GF-D8 (cell line): Measurements from ENCODE around the gene CCDC180.
A peak's percentile ranks its signal among the peaks of the same experiment; 100 is the strongest.
"Not testable (repeated sequence)": the region's sequence is repeated elsewhere in the genome, so short reads cannot be mapped to it uniquely, and the experiment has no call there.

Source experiments
- DNase-seq: peaks from one replicate; lab custom pipeline; 2025; lab: John Stamatoyannopoulos, UW

CCDC180 gene

DNA sequence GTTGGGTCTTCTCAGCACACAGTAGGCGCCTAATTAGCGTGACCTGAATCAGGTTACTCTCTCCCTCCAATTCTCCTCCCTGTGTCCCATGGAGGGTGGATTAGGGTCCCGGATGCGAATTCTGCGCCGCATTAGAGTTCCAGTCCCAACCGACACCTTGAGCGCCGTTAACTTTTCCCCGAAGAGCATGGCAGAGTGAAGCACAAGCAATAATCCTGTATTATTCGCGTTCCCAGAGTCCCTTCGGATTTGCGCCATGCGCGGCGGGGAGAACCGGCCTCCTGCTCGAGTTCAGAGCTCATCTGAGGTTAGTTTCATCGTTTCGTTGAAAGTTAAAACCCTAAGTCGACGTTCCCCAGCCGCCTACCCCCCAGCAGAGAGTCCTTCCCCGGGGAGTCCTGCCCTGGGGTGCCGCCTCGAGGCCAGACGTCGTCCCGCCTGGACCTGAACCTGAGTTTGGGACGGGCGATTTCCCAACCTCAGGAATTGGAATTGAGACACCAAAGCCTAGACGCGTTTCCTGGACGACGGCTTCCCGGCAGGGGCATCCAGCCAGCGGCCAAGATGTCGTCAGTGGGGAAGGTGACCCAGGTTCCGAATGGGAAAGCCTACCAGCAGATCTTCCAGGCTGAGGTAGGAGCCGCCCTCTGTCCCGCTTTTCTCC is at the start of gene CCDC180:
CCDC180 (plus strand) TSS at position 160 of the 664 bp plus-strand sequence; CDS start at position 565, 405 bp downstream.
- no peak for DNase-seq

GRCh38 chr9:97259834-97260514 is 47.5 kb upstream of the CCDC180 start:
- not testable (repeated sequence) for DNase-seq

DNA sequence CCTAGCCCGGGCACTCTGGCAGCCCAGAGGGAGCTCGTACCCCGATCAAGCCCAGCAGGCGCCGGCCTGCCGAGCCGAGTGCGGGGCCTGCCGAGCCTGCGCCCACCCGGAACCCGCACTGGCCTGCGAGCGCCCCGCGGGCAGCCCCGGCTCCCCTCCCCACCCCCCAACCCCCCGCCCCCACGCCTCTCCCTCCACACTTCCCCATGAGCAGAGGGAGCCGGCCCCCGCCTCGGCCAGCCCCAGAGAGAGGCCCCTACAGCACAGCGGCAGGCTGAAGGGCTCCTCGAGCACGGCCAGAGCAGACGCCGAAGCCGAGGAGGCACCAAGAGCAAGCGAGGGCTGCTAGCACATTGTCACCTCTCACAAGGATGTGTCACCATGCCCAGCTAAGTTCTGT is 36.2 kb upstream of the CCDC180 start:
- DNase-seq: no peak

GRCh38 chr9:97272072-97272471 is 35.4 kb upstream of the CCDC180 start:
- no peak for DNase-seq

DNA sequence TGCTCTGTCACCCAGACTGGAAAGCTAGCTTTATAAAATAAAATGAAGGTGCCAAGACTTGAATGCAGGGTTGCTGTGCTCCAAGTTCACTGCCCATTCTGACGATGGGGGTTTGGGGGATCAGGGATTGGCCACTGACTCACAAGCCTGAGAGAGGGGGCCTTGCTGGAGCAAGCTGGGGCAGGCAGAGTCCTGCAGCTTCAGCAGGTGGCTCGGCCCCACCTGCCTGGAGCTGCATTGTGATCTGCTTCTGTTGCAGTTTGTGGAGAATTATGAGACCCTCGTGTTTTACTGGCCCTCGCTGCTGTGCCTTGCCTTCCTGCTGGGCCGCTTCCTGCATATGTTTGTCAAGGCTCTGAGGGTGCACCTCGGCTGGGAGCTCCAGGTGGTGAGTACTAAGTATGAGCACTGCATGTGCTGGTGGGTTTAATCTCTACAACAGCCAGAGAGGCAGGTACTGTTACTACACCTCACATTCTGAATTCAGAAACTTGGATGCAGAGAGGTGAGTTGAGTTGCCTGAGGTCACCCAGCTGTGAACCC is 31.1 kb upstream of the CCDC180 start:
- DNase-seq: no peak

- no peak for DNase-seq
These were observed 29.5 kb upstream of the CCDC180 start for GRCh38 chr9:97277953-97278352.

DNA sequence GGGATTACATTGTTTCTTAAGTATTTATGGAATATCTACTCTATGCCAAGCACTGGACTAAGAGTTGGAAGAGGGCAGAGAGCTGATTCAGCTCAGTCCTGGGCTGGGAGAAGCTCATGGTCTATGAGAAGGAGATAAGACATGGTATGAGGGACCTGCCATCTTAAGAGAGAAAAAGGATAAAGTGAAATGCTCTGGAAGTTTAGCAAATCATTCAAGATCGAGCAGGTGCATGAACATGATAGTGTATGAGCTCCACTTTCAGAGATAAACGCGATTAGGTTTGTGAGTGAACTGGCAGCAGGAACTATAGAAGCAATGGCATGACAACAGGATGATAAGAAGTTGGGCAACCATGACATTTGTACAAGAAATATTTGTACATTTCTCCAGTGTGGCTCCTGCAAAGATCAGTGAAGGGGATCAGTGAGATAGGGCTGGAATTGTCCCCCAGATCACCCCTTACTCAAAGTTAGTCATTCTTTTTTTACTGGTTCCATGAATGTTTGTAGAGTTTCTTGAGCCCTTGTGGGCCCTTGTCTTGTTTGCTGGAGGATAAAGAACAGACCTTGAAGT is 26.6 kb upstream of the CCDC180 start:
- DNase-seq: no peak

- DNase-seq: no peak
These were observed 23.7 kb upstream of the CCDC180 start for GRCh38 chr9:97283768-97284167.

- DNase-seq: no peak
These were observed 22.7 kb upstream of the CCDC180 start for GRCh38 chr9:97284798-97285197.

- no peak for DNase-seq
These were observed 15.3 kb upstream of the CCDC180 start for GRCh38 chr9:97292200-97292599.

- DNase-seq: peak; percentile 56
These were observed 14.2 kb upstream of the CCDC180 start for GRCh38 chr9:97293207-97293721.

DNA sequence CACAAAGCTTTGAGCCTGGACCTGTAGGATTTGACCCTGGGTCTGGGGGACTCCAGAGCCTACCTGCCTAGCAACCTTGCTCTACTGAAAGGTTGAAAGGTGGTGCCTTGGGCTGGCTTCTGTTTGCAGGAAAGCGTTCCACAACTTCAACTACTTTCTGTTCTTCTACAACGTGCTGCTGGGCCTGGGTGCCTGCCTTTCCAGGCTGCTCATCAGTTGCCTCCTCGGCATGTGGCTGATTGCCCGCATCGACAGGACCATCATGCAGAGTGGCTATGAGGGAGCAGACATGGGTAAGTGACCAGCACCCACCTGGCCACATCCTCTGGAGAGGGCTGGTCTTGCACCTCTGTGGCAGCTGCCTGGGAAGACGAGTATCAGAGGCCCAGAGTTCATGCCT is 13.6 kb upstream of the CCDC180 start:
- DNase-seq: no peak

DNA sequence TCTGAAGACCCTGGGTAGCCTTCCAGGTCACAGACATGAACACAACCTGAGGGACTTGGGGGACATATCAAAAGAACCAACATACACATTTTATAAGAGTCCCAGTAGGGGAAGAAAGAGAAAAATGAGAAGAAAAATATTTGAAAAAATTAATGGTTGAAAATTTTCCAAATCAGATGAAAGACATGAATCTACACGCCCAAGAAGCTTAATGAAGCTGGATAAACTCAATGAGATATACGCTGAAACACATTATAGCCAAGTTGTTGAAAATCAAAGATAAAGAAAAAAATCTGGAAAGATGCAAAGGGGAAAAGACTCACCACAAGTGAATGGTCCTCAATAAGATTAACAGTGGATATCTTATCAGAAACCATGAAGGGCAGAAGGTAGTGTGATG is 9.6 kb upstream of the CCDC180 start:
- no peak for DNase-seq

DNA sequence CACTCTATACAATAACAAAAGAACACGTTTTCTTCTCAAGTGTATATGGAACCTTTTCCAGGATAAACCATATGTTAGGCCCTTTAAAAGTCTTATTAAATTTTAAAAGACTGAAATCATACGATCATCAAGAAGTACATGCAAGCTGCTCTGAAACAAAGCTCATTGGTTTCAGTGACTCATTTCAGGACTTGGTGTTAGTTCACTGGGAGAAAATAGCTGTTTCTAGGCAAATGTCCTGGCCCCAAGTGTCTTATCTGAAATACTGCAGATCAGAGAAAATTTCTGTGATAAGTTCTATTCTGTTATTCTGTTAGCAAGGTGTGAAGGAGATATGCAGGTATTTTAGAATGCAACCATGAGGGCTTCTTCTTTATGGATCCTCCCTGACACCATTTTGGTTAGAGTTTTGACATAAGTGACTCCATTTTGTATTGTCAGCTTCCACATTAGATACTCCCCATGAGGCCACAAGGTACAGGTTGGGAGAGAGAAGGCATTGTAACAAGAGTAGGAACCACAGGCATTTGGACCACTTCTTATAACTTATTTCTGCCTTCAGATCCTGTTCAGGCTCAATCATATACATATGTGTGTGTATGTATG is 7.5 kb upstream of the CCDC180 start:
- no peak for DNase-seq

GRCh38 chr9:97300586-97300985 is 6.9 kb upstream of the CCDC180 start:
- no peak for DNase-seq

DNA sequence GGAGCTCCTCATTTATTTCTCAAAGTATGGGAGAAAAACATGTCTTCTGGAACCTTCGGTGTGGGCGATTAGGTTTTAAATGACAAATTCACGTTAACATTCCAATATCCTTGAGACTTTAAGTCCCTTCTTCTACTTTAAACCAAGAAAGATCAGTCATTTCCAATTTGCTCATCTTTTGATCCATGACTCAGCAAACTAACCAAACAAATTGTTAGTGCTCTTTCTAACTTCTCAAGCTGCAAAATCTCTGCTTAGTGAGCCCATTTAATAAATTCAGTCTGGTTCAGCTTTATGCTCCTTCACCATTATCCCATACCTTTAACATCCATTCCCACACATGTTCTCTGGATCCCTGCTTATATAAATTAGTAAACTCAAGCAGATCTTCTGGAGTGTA is 5.5 kb upstream of the CCDC180 start:
- no peak for DNase-seq

- DNase-seq: no peak
These were observed 2.9 kb upstream of the CCDC180 start for GRCh38 chr9:97304586-97304985.

DNA sequence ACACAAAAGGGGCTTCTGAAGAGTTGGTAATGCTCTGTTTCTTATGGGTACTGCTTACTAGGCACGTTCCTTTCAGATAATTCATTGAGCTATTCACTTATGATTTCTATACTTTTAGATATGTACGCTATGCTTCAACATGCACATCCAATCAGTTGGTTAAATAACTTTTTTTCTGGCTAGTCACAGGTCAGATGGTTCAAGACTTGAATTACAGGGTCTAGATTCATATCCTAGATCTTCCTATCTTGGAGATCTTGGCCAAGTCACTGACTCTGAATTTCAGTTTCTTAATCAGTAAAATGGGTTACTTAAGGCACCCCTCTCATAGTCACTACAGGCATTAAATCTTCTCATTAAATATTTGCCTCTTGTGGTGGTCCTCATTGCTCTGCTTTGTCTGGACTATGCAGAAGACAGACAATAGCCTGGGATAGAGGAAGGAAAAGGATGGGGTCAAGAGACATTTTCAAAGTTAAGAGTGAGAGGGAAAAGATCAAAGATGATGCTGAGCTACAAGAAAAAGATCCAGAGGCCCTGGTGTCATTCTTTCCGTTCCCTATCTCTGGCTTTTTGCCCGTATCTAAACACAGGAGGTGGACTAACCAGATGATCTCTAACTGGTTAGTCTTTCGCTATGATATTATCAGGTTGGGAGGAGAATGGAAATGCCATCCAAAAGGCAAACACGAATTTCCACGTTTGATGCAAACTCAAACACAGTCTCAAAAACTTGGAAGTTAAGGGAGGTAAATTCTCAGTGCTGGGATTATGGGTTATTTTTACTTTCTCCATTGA is 1.8 kb upstream of the CCDC180 start:
- no peak for DNase-seq

DNA sequence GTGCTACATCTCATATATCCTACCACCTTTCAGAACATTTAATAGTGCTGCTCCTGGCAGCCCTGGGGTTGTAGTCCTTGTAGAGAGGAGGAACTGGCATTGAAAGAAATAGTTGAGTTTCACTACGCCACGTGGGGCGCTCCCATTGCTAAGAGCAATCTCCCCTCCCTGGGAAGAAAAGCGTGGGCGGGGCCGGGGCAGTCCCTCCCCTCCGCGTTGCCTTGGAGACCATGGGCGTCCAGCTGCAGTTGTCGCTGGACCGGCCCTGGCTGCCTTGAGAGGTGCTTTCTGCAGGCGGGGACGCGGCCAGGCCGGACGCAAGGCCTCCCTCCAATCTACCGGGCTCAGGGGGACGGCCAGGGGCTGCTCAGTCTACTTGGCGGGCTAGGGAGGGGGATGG is 368 bp upstream of the CCDC180 start:
- DNase-seq: no peak

GRCh38 chr9:97309260-97309659 is 1.8 kb downstream of the CCDC180 start:
- no peak for DNase-seq

DNA sequence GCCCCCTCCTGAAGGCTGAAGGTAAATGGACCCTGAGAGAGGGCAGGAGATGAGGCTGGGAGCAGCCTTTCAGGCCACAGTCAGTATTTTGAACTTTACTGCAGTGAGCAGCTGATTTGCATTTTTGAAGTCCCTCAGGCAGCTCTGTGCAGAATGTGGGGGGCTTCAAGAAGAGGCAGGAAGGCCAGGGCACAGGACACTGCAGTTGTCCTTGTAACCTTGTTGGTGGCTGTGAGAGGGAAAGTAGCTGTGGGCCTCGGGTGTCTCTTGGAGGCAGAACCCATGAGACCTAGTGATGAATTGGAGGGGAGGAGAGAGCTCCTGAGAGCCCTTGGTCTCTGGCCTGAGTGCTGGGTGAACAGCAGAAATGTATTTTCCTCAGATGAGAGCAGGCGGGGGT is 2.6 kb downstream of the CCDC180 start:
- DNase-seq: no peak

- no peak for DNase-seq
These were observed 3.4 kb downstream of the CCDC180 start for GRCh38 chr9:97310896-97311295.
